HEK293 (cell line): Measurements from ENCODE around the gene PNMA1.

Experiments used
- PRDM4 ChIP-seq: fragments of 450-650 bp; formaldehyde crosslinking; IDR thresholded peaks from 2 replicates; pipeline ENCODE4 v1.5.1; 2017; ENCODE audit warnings: missing biosample characterization, missing genetic modification characterization
- TF ChIP-seq, protein P1 (sequence below): fragments of 450-650 bp; formaldehyde crosslinking; IDR thresholded peaks from 2 replicates; pipeline ENCODE4 v1.5.1; 2017; ENCODE audit warnings: missing biosample characterization, mild to moderate bottlenecking, missing genetic modification characterization, moderate library complexity
- TF ChIP-seq, protein P2 (sequence below): fragments of 450-650 bp; formaldehyde crosslinking; IDR thresholded peaks from 2 replicates; pipeline ENCODE4 v1.5.1; 2016; ENCODE audit warnings: missing biosample characterization, missing genetic modification characterization

- no peak for TF ChIP-seq PRDM4
- TF ChIP-seq, protein P1, sequence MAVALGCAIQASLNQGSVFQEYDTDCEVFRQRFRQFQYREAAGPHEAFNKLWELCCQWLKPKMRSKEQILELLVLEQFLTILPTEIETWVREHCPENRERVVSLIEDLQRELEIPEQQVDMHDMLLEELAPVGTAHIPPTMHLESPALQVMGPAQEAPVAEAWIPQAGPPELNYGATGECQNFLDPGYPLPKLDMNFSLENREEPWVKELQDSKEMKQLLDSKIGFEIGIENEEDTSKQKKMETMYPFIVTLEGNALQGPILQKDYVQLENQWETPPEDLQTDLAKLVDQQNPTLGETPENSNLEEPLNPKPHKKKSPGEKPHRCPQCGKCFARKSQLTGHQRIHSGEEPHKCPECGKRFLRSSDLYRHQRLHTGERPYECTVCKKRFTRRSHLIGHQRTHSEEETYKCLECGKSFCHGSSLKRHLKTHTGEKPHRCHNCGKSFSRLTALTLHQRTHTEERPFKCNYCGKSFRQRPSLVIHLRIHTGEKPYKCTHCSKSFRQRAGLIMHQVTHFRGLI, result no peak
- TF ChIP-seq, protein P2, sequence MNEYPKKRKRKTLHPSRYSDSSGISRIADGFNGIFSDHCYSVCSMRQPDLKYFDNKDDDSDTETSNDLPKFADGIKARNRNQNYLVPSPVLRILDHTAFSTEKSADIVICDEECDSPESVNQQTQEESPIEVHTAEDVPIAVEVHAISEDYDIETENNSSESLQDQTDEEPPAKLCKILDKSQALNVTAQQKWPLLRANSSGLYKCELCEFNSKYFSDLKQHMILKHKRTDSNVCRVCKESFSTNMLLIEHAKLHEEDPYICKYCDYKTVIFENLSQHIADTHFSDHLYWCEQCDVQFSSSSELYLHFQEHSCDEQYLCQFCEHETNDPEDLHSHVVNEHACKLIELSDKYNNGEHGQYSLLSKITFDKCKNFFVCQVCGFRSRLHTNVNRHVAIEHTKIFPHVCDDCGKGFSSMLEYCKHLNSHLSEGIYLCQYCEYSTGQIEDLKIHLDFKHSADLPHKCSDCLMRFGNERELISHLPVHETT (tag by site-specific recombination), result no peak
Observed at GRCh38 chr14:73744175-73744867, 30.1 kb upstream of the PNMA1 start.
